Measurements from ENCODE around the gene SLC26A5.

The SLC26A5 gene

GRCh38 chr7:103346396-103346795, 99.6 kb downstream of the SLC26A5 start:
- peak; percentile 7 for DNase-seq (ENCODE audit: low read depth)

DNA sequence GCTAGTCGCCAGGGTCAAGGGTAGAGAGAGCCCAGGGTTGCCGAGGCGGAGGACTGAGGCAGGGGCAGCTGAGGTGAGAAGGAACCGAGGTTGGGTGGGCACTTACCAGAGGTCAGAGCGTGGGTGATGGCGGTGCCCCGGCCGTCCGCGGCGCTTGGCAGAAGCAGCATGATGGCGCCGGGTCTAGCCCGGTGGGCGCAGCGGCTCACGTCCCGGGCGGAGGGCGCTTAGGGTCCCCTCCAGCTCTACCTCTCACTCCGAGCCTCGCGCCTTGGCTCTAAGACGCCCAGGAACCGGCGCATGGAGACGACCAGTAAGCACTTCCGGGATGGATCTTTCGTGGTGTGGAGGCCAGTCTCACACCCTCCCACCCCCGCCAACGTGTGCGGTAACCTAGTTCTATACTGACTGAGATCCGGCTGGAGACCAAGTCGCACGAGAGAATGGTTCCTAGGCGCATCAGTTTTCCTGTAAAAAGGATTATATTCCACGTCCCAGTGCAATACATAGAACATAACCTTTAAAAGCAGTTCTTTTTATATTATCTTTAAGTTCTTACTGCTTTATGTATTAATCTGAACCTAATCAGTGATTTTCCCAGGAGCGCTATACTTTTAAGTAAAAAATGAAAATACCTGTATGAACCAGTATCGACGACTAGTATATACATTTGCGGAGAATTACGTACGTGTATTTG, 101.4 kb downstream of the SLC26A5 start, which contains the start of gene DNAJC2:
Gene DNAJC2, minus strand, starts transcription at position 315 of the 697 bp plus-strand sequence. Its CDS starts 145 bp downstream, at position 170.
- peak; percentile 96 for DNase-seq (ENCODE audit: low read depth)

- DNase-seq (ENCODE audit: low read depth): peak; percentile 55
These were observed 102.1 kb downstream of the SLC26A5 start for GRCh38 chr7:103343758-103344452.

GRCh38 chr7:103343332-103343731, 102.7 kb downstream of the SLC26A5 start:
- DNase-seq (ENCODE audit: low read depth): peak; percentile 10

GRCh38 chr7:103341466-103341865, 104.5 kb downstream of the SLC26A5 start:
- no peak for DNase-seq (ENCODE audit: low read depth)

DNA sequence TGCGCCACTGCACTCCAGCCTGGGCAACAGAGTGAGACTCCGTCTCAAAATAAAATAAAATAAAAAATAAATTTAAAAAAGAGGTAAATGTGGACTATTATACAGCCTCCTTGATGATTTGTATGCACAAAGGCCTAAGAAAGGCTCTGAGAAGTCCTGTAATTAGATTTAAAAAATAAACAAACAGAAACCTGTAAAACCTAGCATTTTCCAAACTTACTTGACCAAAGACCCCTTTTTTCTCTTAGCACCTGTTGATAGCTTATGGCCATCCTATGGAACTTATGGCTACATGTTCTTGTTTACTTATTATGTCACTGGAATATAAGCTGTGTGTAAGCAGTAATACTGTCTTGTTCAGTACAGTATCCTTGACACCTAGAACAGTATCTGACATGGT, 107.1 kb downstream of the SLC26A5 start:
- no peak for DNase-seq (ENCODE audit: low read depth)

GRCh38 chr7:103336761-103337160, 109.2 kb downstream of the SLC26A5 start:
- DNase-seq (ENCODE audit: low read depth): no peak

- no peak for DNase-seq (ENCODE audit: low read depth)
These were observed 120.3 kb downstream of the SLC26A5 start for GRCh38 chr7:103325744-103326143.
